ENCODE results near the gene PPFIBP2.

Gene PPFIBP2

GRCh38 chr11:7525424-7525823 is 11.6 kb downstream of the PPFIBP2 start:
- no peak for DNase-seq (ENCODE audit: low spot score)

DNA sequence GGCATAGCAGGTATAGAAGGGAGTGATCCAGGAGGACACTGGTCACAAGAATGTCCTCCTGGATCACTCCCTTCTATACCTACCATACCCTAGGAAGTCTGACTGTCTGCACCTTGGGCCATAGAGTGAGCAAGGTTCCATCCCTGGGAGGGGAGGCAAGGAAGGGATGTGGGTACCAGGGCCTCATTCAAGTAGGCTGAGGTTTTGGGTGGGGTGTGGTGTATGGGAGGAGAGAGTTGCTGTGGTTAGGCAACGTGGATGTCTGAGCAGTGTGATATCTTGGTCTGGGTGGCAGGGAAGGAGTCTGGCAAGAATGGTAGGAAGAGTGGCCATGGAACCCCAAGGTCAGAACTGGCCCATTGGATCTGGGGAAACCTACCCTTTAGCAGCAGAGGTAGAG is 13.2 kb downstream of the PPFIBP2 start:
- DNase-seq (ENCODE audit: low spot score), result no peak

DNA sequence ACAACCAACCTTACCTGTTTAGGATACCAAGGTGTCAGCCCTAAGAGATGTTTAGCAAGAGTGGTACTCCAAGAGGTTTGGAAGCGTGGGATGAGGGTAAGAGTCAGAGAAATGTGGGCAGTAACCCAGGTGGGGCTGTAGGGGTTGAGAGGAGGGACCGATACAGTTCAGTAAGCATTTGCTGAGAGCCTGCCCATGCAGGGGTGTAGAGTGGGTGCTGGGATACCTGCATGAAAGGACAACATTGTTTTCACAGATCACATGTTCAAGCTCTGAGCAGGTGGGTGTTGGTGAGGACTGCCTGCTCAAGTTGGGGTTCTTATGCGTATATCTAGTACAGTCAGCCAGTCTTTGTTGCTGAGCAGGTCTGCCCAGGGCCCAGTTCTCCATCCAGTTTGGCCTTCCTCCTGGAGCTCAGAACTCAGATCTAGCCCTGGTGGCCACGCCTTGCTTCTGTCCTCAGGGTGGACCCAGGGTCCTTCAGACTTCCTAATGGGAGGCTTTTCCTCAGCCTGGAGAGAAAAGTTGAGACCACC is 14.8 kb downstream of the PPFIBP2 start:
- DNase-seq (ENCODE audit: low spot score), result no peak

DNA sequence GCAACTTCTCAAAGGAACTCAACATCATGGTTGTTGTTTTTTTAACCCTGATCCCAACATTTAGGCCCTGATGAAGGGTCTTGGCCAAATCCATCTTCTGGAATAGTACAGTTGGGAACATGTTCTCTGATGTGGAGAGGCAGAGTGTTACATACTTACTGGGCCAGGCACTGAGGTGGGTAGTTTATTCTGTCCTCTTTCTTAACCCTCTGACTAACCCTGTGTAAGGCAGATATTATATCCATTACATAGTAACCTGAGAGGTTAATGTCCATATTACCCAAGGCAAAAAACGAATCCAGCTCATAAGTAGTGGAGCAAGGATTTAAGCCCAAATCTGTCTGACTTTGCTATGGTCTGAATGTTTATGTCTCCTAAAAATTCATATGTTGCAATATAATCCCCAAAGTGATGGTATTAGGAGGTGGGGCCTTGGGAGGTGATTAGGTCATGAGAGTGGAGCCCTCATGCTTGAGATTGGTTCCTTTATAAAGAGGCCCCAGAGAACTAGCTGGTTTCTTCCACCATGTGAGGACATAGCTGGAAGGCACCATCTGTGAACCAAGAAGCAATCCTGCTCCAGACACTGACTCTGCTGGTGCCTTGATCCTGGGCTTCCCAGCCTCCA is 16.3 kb downstream of the PPFIBP2 start:
- DNase-seq (ENCODE audit: low spot score), result no peak

GRCh38 chr11:7531011-7531410 is 17.2 kb downstream of the PPFIBP2 start:
- DNase-seq (ENCODE audit: low spot score), result no peak

- no peak for DNase-seq (ENCODE audit: low spot score)
Measured at GRCh38 chr11:7532405-7533145, 18.8 kb downstream of the PPFIBP2 start.

DNA sequence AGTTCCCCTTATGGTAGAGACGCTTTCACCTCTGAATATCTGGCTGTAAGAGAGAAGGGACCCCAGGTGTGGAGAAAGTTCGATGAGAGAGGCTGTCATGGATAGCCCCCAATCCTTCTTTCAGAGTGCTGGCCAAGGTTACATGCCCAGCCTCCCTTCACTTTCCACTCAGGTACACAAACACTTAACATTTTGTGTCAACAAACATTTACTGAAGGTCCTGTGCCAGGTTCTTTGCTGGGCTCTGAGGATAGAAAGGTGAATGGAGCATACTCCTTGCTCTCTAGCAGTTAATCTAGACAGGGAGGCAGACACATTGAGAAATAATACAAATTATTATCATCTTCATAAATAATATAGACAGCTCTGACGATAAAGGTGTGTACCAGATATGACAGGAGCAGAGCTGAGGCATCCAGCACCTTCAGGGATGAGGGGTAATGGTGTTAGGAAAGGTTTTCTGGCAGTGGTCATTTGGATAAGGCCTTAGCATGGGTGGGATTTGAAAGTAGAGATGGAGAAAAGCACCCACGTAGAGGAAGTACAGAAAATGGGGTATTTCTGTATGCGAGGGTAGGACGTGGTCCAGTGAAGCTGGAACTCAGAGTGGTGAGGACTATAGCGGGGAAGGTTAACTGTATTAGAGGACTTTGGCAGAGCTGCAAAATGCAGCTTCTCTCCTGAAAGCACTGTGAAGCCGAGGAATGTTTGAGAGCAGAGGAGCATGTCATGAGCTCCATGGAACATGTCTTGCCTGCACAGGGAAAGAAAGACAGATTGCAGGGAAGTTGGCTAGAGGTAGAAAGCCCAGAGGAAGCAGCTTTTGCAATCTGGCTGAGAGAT is 19.6 kb downstream of the PPFIBP2 start:
- DNase-seq (ENCODE audit: low spot score), result no peak

- DNase-seq (ENCODE audit: low spot score), result no peak
Measured at GRCh38 chr11:7534042-7534378, 20.2 kb downstream of the PPFIBP2 start.

DNA sequence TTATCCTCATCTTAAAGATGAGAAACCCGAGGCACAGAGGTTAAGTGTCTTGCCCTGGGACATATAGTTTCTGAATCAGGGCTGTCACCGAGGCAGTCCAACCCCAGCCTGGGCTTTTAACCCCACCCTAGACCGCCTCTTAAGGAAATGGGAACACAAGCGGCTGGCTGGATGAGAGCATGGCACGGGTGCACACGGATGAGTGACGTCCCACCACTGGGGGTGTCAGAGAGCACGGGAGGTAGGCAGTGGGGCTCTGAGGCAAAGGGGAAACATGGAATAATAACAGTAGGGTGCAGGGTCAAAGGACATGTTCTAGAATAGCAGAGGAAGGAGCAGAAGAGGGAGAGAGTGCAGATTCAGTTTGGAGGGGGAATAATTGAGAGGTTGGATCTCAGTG is 22.3 kb downstream of the PPFIBP2 start:
- peak; percentile 13 for DNase-seq (ENCODE audit: low spot score)

- no peak for DNase-seq (ENCODE audit: low spot score)
Measured at GRCh38 chr11:7537265-7537664, 23.5 kb downstream of the PPFIBP2 start.

- no peak for DNase-seq (ENCODE audit: low spot score)
Measured at GRCh38 chr11:7538031-7538430, 24.2 kb downstream of the PPFIBP2 start.

DNA sequence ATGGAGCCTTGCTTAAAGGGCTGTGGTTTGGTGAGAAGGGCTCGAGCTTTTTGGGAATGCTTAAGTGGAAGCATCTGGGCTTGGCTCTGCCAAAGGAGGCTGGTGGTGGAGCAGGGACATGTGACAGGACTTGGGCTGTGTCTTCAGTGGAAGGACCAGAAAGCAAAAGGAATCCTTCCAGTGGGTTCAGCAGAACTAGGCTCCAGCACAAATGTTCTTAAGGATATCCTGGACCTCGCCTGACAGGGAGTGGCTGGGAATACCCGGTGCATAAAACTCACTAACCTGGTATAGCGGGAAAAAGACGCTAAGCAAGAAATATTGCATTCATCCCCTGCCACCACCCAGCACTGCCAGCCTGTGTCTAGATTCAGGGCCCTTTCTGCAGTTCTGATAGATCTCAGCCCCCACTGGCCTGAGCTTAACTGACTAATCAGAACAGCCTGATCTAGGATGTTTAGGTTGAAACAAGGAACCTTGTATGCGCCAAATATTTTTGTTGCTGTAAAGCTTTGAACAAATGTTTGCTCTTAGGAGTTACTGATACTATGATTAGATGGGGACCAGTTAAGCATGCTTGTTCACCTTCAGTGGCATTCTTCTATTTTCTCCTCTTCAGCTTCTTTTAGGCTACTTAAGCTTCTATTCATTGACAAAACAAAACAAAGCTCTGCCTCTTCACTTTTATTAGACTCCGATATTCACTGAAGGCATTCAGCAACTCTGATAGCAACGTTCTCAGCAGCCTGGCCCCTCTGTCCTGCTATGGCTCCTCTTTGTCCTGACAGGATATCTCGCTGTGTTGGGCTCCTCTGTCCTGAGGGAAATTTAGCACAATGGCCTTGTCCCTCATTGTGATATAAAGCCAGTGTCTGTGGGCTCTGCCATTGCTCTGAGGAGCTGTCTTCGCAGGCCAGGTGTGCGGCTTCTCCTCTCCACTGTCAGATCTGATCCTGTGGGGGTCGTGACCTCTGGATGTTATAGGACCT is 25.0 kb downstream of the PPFIBP2 start:
- DNase-seq (ENCODE audit: low spot score), result no peak

DNA sequence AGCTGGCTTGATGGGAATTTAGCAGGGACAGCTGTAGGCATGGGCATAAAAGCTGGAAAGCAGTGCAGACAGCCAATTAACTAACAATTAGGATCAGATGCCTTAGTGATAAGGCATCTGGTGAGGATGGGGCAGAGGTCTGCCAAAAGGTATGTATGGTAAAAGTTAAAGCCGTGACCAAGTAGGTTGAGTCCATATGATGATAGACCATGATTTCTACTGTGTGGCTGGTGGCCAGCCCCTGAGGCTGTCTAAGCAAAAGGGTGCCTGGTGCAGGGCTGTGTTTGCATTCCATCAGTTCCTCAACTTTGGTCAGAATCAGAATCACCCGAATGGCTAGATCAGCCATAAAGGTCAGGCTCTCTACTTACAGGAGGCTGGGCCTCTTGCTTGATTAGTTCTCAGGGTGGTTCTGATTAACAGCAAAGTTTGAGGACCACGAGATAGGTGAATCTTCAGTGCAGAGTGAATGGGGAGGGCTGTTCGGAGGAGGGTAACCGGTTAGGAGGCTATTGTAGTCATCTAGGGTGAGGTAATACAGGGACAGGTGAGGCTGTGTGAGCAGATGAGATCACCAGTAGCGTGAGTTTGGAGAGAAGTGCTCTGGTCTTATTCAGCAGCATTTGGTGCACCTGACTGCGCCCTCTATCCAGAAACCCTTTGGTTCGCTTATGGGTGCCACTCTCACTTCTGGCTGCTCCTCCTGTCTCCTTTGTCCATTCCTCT is 27.2 kb downstream of the PPFIBP2 start:
- no peak for DNase-seq (ENCODE audit: low spot score)

GRCh38 chr11:7543302-7543701 is 29.5 kb downstream of the PPFIBP2 start:
- no peak for DNase-seq (ENCODE audit: low spot score)

DNA sequence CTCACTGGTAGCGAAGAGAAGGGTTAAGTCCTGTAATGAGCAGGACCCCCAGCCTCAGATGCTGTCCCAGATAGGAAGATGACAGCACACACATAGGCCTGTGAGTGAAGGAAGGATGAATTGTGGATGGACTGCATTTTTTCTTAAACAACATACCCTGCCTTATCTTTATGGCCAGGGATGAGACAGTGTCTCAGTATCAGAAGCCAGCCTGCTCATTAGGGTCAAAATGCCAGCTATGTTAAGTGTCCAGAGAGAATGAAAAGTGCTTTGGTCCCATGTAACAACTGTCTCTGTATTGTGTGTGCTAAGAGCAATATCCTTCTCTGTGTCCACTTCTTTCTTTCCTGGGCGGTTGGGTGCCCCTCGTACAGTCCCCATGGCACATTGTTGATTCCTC is 30.2 kb downstream of the PPFIBP2 start:
- no peak for DNase-seq (ENCODE audit: low spot score)

DNA sequence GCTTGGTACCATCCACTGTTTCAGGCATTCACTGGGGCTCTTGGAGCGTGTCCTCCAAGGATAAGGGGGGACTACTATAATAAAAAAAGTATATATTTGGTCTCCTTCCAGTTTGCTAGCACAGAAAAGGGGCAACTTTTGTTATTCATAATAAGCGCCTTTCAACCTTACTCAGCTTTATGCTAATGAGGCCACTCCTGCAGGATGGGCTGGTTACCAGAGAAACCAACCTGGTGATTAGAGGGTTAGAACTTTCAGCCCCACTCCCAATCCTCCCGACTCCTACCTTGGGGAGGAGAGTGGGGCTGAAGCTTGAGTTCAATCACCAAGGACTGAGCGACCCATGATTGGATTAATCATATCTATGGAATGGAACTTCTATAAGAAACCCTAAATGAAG is 31.8 kb downstream of the PPFIBP2 start:
- DNase-seq (ENCODE audit: low spot score), result no peak

DNA sequence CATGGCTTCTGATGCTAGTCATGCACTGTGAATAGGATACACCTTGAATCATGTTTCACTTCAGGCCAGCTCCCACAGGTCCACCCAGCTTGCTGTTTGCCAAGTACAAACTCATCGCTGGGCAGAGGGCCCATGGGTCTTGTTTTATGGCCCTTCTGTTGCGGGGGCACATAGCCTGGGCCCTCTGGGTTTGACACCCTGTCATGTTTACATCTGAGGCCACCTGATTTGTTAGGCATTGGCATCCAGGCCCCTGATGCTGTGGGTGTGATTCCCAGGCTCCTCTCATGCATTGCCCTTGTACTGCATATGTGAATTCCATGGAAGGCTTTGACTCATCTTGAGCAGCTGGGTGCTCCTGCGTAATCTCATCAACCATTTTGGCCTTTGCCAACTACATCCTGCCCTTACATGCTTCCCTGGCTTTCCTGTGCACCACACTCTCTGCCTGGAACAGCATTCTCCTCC is 32.6 kb downstream of the PPFIBP2 start:
- DNase-seq (ENCODE audit: low spot score), result no peak

- no peak for DNase-seq (ENCODE audit: low spot score)
Measured at GRCh38 chr11:7547687-7548086, 33.9 kb downstream of the PPFIBP2 start.

DNA sequence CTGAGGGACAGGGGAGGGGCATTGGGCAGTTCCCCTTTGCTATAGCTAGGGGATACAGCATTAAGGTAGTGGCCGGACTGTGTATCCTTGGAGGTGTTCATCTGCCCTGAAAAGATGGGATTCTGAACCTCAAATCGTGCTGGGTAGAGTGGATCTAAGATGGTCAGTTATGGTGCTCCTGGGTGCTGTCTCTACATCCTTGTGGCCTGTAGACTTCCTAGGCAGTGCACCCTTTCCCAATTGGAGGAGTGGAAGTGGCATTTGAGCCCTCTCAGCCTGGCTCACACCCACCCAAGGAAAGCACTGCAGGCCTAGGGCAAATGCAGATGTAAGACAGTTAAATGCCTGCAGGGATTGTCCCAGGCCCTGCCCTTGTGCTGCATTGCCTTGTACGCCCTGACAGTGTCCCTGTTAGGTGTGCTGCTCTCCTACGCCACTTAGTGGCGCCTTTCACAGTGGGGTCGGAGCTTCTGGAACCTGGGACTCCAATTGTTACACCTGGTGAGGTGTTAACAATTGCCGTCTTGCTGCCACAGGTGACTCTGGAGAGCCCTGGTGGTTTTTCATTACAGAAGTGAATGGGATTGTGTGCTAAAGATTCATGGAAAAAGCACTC is 35.0 kb downstream of the PPFIBP2 start:
- peak; percentile 39 for DNase-seq (ENCODE audit: low spot score)

GRCh38 chr11:7549681-7550080 is 35.9 kb downstream of the PPFIBP2 start:
- no peak for DNase-seq (ENCODE audit: low spot score)
